Right renal pelvis (tissue), 4 donors: ENCODE data around the gene NR6A1. TPM values are rescaled to one million over a fixed set of nuclear protein-coding genes. Genes with fewer than 3 reads are reported as not detected.

Experiments used
- DNase-seq, 4 donors: peaks; one replicate each; pipeline ENCODE4 v3.0.0-alpha.2; 2013; ENCODE audit warnings: low read depth in 4 of 4, low spot score in 3 of 4, missing footprints in 1 of 4
- polyA plus RNA-seq, 4 donors: library from polyadenylated mRNA; unstranded; fragments of 120-200 nt; gene quantifications; one replicate each; pipeline ENCODE4 v1.2.1, GENCODE V29; 2013; ENCODE audit not compliant: insufficient read length in 4 of 4

NR6A1 gene
- polyA plus RNA-seq, 4 donors = 0.76 to 1.00 (median 0.87) TPM

DNA sequence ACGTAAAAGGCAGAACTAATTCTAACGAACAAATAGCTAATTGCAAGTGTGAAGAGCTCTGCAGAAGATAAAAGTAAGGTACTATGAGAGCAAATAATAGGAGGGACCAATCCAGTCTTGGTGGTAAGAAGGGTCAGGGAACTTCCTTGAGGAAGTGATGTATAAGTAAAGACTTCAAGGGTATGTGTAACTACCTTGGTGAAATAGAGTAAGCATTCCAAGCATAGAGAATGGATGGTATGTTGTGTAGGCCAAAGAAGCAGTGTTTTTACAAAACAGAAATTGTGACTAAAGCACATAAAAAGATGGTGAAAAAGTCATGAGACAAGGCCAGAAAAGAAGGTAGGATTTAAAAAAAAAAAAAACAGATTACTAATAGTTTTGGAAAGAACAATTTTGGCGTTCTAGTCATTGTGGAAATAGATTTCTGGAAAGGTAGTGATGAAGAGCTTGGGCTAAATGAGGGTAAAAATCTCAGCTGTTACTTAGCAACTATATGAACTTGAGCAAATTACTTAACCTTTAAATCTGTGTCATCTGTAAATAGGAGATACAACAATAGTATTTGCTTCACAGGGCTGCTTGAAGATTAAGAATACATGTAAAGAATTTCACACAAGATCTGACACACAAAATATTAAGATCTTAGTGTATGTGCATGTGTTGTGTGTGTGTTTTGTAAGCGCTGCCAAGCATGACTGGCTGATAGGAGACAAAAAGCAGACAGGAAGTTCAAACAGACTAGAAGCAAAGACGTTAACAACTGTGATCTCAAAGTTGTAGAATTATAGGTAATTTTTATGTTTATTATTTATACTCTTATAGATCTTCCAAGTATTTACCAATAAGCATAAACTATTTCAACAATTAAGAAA is 73.5 kb downstream of the NR6A1 start:
- no peak for DNase-seq

DNA sequence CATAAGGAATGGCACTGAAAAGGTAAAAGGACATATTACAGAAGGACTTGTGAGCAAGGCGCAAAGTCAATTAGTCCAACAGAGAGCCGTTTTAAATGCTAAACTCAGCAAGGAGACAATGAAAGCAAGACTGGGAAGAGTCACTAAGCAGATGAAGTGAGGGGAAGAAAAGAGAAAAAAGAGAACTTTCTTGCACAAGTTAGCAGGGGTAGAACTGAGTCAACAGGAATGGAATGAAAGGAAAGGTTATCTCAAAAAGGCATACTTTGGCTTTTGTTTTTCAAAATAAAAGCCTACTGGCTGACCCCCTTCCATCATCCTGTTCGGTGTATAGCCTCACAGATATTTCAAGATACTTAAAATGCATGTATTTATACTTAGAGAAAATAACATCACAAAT is 75.0 kb downstream of the NR6A1 start:
- DNase-seq = no peak

GRCh38 chr9:124695280-124695890 is 75.7 kb downstream of the NR6A1 start:
- no peak for DNase-seq

DNA sequence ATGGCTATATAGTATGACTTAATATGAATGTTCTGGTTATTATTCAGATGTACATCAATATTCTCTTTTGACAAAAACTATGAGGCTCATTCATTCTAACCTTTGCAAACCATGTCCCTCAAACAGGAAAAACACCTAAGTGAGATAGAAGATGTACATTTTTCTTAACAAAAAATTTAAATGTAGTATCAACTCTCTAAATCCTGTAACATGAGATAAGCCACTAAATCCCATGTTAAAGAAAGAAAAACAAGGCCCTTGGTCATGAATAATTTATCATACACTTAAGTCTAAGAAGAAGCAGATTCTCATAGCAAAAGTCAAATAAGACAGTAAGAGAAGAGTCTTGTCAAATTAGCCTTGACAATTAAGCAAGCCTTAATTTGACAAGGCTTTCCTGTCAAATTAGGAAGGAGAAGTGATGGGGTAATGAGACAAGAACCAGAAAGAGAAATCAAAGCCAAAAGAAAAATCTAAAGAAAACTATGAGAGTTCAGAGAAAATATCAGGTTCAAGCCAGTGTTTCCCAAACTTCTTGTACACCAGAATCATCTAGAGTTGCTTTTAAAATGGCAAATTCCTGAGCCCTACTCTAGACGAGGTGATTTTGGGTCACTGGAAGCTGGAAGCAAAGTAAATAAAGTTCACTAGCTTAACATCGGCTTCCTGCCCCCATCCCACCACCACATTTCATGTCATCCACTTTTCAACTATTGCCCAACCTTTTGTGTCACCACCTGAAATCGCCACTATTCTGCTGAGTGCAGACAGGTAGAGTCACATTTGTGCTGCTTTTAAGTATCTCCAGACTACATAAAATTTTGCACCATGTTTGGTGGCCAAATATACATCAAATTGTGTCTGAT is 76.5 kb downstream of the NR6A1 start:
- no peak for DNase-seq

DNA sequence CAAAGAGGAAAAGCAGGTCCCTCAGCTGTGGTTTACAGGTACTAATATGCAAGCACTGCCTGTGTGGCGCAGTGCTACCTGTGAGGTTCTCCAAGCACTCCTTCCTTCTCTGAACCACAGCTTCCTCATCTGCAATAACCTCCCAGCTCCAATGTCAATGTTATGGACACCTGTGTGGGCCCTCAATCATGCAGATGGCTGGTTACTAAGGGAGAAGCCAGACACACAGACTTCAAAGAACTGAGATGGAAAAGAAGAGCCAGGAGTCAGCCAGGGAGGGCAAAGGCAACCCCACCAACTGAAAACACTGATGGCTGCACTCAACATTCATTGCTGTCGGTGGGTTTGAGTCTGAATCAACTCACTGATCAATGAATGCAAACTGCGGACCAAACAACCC is 77.7 kb downstream of the NR6A1 start:
- DNase-seq = no peak

GRCh38 chr9:124688238-124688904 is 82.7 kb downstream of the NR6A1 start:
- no peak for DNase-seq

- no peak for DNase-seq
These were observed 84.2 kb downstream of the NR6A1 start for GRCh38 chr9:124686918-124687317.

DNA sequence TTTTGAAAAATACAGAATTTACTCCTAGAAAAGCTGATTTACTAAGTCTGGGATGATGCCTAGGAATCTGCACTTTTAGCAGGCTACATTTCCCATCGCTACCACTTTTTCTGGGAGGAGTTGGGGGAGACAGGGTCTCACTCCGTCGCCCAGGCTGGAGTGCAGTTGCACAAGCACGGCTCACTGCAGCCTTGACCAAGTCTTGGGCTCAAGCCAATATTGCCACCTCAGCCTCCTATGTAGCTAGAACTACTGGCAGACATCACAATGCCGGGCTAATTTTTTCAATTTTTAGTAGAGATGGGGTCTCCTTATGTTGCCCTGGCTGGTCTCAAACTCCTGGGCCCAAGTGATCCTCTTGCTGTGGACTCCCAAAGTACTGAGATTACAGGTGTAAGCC is 85.9 kb downstream of the NR6A1 start:
- DNase-seq = no peak

DNA sequence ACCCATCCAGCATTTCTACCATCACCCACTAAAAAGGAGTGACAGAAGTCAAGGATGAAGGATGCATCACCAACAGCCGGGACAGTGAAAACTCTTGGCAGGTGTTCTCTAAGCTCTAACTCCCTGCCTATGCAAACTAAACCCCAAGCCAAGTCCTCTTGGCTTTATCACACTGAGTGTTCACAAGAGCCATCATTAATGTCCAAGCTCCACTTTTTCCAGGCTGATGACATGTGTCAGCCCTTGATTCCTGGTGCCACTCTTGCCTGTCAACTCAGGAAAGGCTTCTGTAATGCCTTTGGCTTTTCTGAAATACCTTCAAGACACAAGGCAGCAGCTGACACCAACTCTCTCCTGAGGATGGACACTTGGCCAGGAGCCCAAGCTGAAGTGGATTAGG is 86.9 kb downstream of the NR6A1 start:
- no peak for DNase-seq

GRCh38 chr9:124683043-124683442 is 88.1 kb downstream of the NR6A1 start:
- no peak for DNase-seq

DNA sequence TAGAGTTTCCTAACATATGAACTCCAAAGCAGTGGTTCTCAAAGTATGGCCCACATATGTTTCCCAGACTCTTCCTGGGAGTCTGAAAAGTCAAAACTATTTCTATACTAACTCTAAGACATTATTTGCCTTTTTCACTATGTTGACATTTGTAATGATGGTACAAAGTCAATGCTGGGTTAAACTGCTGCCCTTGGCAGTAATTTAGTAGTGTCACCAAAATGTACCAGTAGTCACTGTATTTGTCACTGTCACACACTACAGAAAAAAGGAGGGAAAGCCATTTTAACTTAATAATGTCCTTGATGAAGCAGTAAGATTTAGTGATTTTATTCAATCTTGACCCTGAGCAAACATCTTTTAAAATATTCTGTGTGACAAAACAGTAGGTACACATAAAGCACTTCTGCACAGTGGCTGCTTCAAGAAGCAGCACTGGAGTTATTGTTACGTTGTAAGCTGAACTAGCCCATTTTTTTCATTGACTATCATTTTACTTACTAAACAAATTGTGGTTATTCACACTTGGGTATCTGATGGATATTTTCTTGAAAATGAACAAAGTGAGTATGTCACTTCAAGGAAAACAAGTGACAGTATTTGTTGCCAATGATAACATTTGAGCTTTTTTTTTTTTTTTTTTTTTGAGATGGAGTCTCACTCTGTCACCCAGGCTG is 90.3 kb downstream of the NR6A1 start:
- no peak for DNase-seq

DNA sequence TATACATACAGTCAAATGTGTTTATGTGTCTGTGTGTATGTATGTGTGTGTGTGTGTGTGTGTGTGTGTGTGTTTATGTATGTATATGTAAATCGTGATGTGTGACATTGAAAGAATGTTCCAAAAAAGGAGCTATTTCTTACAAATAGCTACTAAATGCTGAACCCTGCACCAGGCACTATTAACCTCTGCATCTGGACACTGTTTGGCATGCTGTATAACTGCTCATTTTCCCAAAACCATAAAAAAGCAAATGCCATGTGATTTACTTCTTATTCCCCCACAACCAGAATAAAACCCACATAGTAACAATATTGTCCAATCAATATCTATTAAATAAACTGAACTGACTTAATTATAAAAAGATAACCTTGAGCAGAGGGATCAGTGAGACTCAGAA is 91.1 kb downstream of the NR6A1 start:
- DNase-seq = no peak

GRCh38 chr9:124676159-124676551 is 95.0 kb downstream of the NR6A1 start:
- no peak for DNase-seq

GRCh38 chr9:124675261-124676158 is 95.6 kb downstream of the NR6A1 start:
- DNase-seq = no peak

DNA sequence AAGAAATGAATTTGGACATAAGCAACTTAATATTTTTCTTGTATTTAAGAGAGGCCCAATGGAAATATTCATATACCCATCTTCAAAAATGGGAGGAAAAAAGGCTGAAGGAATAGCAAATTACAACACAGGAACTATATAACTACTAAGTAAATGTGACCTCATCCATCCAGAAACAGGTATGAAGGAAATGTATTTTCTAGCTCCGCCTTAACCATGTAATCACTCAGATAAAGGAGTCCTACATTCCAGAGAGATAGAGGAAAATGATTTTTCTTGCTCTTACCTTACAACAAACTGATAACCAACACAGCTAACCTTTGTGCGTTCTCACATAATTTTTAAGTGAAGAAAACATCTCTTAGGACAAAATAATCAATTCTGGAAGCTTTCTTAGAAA is 96.5 kb downstream of the NR6A1 start:
- DNase-seq = no peak

DNA sequence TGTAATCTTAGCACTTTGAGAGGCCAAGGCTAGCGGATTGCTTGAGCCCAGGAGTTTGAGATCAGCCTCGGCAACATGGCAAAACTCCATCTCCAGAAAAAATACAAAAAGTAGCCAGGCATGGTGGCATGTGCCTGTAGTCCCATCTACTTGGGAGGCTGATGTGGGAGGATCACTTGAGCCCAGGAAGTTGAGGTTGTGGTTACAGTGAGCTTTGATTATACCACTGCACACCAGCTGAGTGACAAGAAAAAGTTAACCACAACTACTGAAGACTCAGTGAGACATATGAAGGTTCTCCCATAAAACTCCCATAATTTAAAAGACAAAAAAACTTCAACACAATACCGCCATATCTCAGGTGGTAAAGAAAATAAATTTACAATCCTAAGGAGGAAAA is 98.0 kb downstream of the NR6A1 start:
- DNase-seq = no peak

DNA sequence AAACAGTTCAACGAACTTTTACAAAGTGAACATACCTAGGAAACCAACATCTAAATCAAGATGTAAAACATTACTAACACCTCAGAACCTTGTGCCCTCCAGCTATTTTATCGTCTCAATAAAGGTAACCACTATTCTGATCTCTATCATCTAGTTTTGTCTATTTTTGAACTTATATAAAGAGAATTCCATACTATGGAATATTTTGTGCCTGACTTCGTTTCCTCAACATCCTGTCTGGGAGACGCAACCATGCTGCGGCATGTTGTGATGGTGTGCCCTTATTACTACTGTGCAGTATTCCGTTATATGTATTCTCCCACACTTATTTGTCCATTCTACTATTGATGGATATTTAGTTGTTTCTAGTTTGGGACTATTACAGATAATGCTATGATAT is 99.2 kb downstream of the NR6A1 start:
- no peak for DNase-seq

- DNase-seq = no peak
These were observed 104.5 kb downstream of the NR6A1 start for GRCh38 chr9:124666642-124667041.

DNA sequence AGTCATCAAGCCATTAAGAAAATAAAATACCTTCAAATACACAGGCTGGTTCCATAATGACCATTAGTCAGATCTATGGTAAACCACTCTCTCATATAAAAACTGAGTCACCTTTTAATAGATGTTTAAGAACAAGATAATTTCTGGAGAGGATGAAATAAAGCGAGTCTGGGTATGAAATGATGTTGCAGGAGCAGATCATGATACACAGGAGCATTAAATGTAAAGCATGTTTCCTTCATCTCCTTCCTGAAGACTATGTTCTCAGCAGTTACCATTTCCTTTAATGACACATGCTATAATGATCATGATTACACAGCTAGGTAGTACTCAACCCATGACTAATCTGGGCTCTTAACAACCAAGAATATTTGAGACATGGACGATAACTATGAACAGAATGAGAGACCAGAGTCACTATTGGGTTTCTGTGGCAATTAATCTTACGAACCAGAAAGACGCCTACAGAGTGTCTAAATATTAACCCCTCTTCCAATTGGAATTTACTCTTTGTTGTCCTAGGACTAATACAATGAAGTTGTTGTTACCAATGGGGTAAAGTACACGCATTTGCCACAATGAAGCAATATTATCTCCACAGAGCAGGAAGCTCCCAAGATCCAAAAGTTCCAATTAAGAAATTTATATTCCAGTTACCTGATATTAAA is 105.6 kb downstream of the NR6A1 start:
- DNase-seq = no peak
